Ovary (tissue), 9 donors: ENCODE data around the gene LCE7A. TPM values are rescaled to one million over a fixed set of nuclear protein-coding genes. Genes with fewer than 3 reads are reported as not detected.

Source experiments
- DNase-seq, 5 donors: peaks; one replicate each; pipeline ENCODE4 v3.0.0-alpha.2; 2019 to 2020
- H3K27ac ChIP-seq, 2 donors: fragments of 200-600 bp; one replicate each; pipeline versions ENCODE4 v1.5.1 to v1.8.0; 2019 to 2022
- H3K27me3 ChIP-seq: fragments of 200-600 bp; one replicate; pipeline ENCODE4 v1.8.0; 2022
- H3K36me3 ChIP-seq: fragments of 200-600 bp; sonication (generic); one replicate; pipeline ENCODE4 v1.5.1; 2019
- H3K4me1 ChIP-seq: one replicate; pipeline ENCODE4 v1.8.1; 2013; ENCODE audit warnings: mild to moderate bottlenecking, moderate library complexity; ENCODE audit not compliant: insufficient read depth
- H3K4me3 ChIP-seq: fragments of 200-600 bp; sonication (generic); one replicate; pipeline ENCODE4 v1.5.1; 2017
- H3K9me3 ChIP-seq, 2 donors: fragments of 200-600 bp in 1 of 2; sonication (generic) in 1 of 2; one replicate each; pipeline versions ENCODE4 v1.5.1 to v1.8.1; 2013 to 2019; ENCODE audit warnings: mild to moderate bottlenecking in 1 of 2, moderate library complexity in 1 of 2
- CTCF ChIP-seq, 3 donors: fragments of 450-650 bp in 2 of 3; fragments of 200-600 bp in 1 of 3; IDR thresholded peaks; one replicate each; pipeline versions ENCODE4 v1.5.1 to v1.8.0; 2016 to 2022; ENCODE audit warnings: antibody characterized with exemption in 3 of 3, mild to moderate bottlenecking in 1 of 3
- EP300 ChIP-seq: sonication (generic); formaldehyde crosslinking; IDR thresholded peaks from one replicate; pipeline ENCODE4 v1.6.1; 2017; ENCODE audit warnings: antibody characterized with exemption
- POLR2A ChIP-seq: fragments of 450-650 bp; IDR thresholded peaks from one replicate; pipeline ENCODE4 v1.6.1; 2017; ENCODE audit warnings: antibody characterized with exemption, mild to moderate bottlenecking, moderate library complexity
- WGBS, 3 donors: extraction: QIAGEN DNeasy Blood & Tissue Kit in 1 of 3; methylation state at CpG; one replicate each; pipeline versions ENCODE4 v1.1.5 to v1.1.7; 2013 to 2017; 5-methylcytosine and 5-hydroxymethylcytosine counted together
- intact Hi-C, 4 donors: fragments of 100-400 bp; cut with DNase I; formaldehyde crosslinking; loops; one replicate each; pipeline versions ENCODE4 v1.11.0 to v1.15.1; 2022 to 2023
- polyA plus RNA-seq, 2 donors: library from polyadenylated mRNA; stranded (reverse); fragments of 200-250 nt in 1 of 2; fragments of 350-450 nt in 1 of 2; fragmentation: Illumina TruSeq in 1 of 2; extraction: RNeasy Lipid Tissue Mini Kit (QIAGEN cat#74804) in 1 of 2; gene quantifications; one replicate each; pipeline ENCODE4 v1.2.3, GENCODE V29; 2013 to 2014
- total RNA-seq, 7 donors: library from RNA; depleted of rRNA in 2 of 7; stranded (reverse); fragments of >200 nt in 2 of 7; fragmentation: NEBNext Ultra II Directional in 3 of 7; extraction: Animal tissue kit (Norgen Biotek cat#: 25700) in 3 of 7; gene quantifications; one replicate each; pipeline versions ENCODE4 v1.1.0 to v1.2.4, GENCODE V29; 2016 to 2023
- donor health status: DM: no; HTN: no; CAD: no; lungs with moderate emphysema.
- donor health status: DM: no; HTN: no; CAD: no.
- donor health status: Bipolar disorder and iron deficiency.
- donor health status: DM: yes; HTN: yes; CAD: no.
- donor health status: DM: no; HTN: no; CAD: no.
- donor health status: DM: yes; HTN: yes; CAD: no.

LCE7A gene
- total and polyA plus RNA-seq, 9 donors: not detected

- TF ChIP-seq EP300: no peak
- TF ChIP-seq CTCF (IDR thresholded peaks at IDR 0.05): no peak
- TF ChIP-seq POLR2A: no peak
- no peak within 1 kb of the TSS for H3K27ac ChIP-seq
- H3K36me3 ChIP-seq: no peaks in the 10 kb centered on the region
- 87 to 92% (median 88%) methylated on average over 3 of the region's 3 CpGs for WGBS, 3 donors
- no peaks in the 10 kb centered on the region for H3K4me1 ChIP-seq
- intact Hi-C loops: no loop called here
- no peaks in the 10 kb centered on the region for H3K27me3 ChIP-seq
- no peaks in the 10 kb centered on the region for H3K9me3 ChIP-seq
- H3K4me3 ChIP-seq: no peak within 1 kb of the TSS
- no peak for DNase-seq
Measured at GRCh38 chr1:152842556-152842955, 17.2 kb upstream of the LCE7A start, which contains the start of gene LCE6A. Gene LCE6A (plus strand): TSS chr1:152842856. CDS start chr1:152843521, 665 bp downstream.

GRCh38 chr1:152855661-152856060 lies 4.1 kb upstream of the LCE7A start:
- no peak overlapping the region for H3K4me3 ChIP-seq
- 55 to 68% (median 58%) methylated on average over 2 of the region's 2 CpGs for WGBS, 3 donors
- TF ChIP-seq EP300 (no peak), POLR2A (no peak), CTCF (IDR thresholded peaks at IDR 0.05) (no peak)

DNA sequence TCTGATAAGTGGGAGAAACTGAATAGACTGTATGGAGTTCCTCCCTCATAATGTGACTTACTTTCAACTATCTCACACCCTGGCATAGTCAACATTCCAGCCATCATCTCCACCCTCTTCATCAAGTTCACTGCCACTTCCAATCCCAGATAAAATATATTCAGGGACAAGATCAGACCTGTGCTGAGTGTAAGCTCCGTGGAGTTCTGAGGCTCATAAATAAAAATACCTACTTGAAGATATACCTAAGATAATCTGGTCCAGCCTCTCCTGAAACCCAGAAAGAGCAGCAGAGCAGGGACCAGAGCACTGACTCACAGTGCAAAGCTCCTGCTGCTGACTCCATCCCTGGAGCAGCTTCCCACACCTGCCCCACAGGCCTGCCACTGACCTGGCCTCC lies 1.7 kb upstream of the LCE7A start:
- no peak for DNase-seq
- Histone ChIP-seq H3K4me1 (no peaks in the 10 kb centered on the region), H3K36me3 (no peaks in the 10 kb centered on the region), H3K9me3 (no peaks in the 10 kb centered on the region), H3K27me3 (no peaks in the 10 kb centered on the region), H3K27ac (no peak overlapping the region), H3K4me3 (no peak overlapping the region)
- intact Hi-C loops: no loop called here
- whole genome bisulfite sequencing, 3 donors: 48 to 70% (median 57%) methylated on average over 1 of the region's 1 CpG
- TF ChIP-seq CTCF (IDR thresholded peaks at IDR 0.05) (no peak), POLR2A (no peak), EP300 (no peak)

More at GRCh38 chr1:152855661-152856060, 4.1 kb upstream of the LCE7A start:
- Histone ChIP-seq H3K9me3 (no peaks in the 10 kb centered on the region), H3K36me3 (no peaks in the 10 kb centered on the region), H3K27ac (no peak overlapping the region), H3K4me1 (no peaks in the 10 kb centered on the region), H3K27me3 (no peaks in the 10 kb centered on the region)
- intact Hi-C loops: no loop called here
- DNase-seq: no peak

GRCh38 chr1:152860129-152860528 lies 333 bp downstream of the LCE7A start:
- no peaks in the 10 kb centered on the region for H3K36me3 ChIP-seq
- TF ChIP-seq EP300 (no peak), CTCF (IDR thresholded peaks at IDR 0.05) (no peak), POLR2A (no peak)
- intact Hi-C loops: no loop called here
- H3K27ac ChIP-seq: no peak overlapping the region
- 81 to 91% (median 86%) methylated on average over 3 of the region's 3 CpGs for WGBS, 3 donors
- H3K27me3 ChIP-seq: no peaks in the 10 kb centered on the region
- no peak overlapping the region for H3K4me3 ChIP-seq
- no peaks in the 10 kb centered on the region for H3K9me3 ChIP-seq
- no peaks in the 10 kb centered on the region for H3K4me1 ChIP-seq
- no peak for DNase-seq
